ENCODE measurements around the gene TRIM24. TPM values are rescaled to one million over a fixed set of nuclear protein-coding genes. Genes with fewer than 3 reads are reported as not detected.

Gene TRIM24
- total and polyA plus RNA-seq, 4 experiments from 2014 or later, result 3.1 to 15.2 (median 12.4) TPM

DNA sequence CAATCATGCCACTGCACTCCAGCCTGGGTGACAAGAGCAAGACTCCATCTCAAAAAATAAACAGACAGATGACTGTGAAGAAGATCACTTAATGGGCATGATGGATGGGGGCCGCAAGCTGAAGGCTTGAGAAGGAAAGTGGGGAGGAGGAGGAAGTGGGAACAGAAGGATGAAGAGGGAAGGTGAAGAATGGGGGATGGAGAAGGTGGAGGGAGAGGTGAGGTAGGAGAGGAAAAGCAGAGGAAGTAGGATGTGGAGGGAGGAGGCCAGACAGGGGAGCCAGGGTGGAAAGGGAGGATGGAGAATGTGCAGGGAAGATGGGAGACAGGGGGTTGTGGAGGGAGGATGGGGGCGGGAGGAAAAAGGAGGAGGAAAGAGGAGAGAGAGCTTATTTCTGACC, 172.3 kb downstream of the TRIM24 start:
- no peaks in the 10 kb centered on the region for H3K36me3 Mint-ChIP-seq
- ChIA-PET POLR2A (ENCODE audit: partially characterized antibody) (no interaction called here), CTCF (ENCODE audit: partially characterized antibody) (no interaction called here)
- H3K27me3 Mint-ChIP-seq, result peaks cover 6% of the 10 kb centered on the region in 2 donors
- Histone ChIP-seq H3K27ac (ENCODE audit: low read depth, low read length) (no peak overlapping the region), H3K36me3 (ENCODE audit: insufficient read depth, low read length) (no peaks in the 10 kb centered on the region), H3K9me3 (ENCODE audit: control insufficient read depth in 1 of 2, low read length in 2 of 2) (no peaks in the 10 kb centered on the region), H3K4me3 (ENCODE audit: low read length in 2 of 2) (no peak overlapping the region), H3K4me1 (ENCODE audit: insufficient read depth, low read length) (no peaks in the 10 kb centered on the region), H3K27me3 (ENCODE audit: insufficient read depth, low read length) (no peaks in the 10 kb centered on the region)
- no peak for DNase-seq
- peaks cover 0 to 2% (median 0%) of the 10 kb centered on the region in 4 donors for H3K4me1 Mint-ChIP-seq
- H3K9me3 Mint-ChIP-seq, result no peaks in the 10 kb centered on the region
- intact Hi-C loops (cut with micrococcal nuclease), result no loop called here
- H3K4me3 Mint-ChIP-seq, result no peak overlapping the region
- no peak overlapping the region for H3K27ac Mint-ChIP-seq

DNA sequence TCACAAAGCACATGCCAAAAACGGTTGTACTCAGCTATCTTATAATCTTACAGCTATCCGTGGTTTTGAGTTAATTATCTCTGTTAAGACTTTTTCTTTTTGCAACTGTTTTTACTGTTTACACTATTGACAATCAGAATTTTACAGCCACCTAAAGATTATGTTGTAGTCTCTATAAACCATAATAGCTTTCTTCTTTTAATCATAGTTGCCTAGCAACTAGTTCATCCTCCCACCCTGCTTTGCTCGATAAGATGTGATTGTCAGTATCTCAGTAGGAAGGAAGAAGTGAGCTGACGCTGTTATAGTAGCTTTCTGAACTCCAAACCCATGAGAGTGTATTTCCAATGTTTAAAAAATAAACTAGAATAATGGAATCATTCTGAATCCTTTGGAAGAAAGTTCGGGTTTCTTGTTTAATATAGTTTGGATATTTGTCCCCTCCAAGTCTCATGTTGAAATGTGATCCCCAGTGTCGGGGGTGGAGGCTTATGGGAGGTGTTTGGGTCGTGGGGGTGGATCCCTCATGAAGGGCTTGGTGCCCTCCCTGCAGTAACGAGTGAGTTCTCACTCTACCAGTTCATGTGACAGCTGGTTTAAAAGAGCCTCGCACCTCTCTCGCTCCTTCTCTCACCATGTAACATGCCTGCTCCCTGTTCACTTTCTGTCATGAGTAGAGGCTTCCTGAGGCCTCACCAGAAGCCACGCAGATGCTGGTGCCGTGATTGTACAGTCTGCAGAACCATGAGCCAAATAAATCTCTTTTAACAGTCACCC, 173.0 kb downstream of the TRIM24 start:
- intact Hi-C loops (cut with micrococcal nuclease), result no loop called here
- H3K27me3 ChIP-seq (ENCODE audit: insufficient read depth, low read length), result no peaks in the 10 kb centered on the region
- no peak overlapping the region for H3K27ac ChIP-seq (ENCODE audit: low read depth, low read length)
- no peaks in the 10 kb centered on the region for H3K9me3 ChIP-seq (ENCODE audit: control insufficient read depth in 1 of 2, low read length in 2 of 2)
- no peak overlapping the region for H3K4me3 ChIP-seq (ENCODE audit: low read length in 2 of 2)
- peaks cover 0 to 2% (median 0%) of the 10 kb centered on the region in 4 donors for H3K4me1 Mint-ChIP-seq
- H3K4me1 ChIP-seq (ENCODE audit: insufficient read depth, low read length), result no peaks in the 10 kb centered on the region
- DNase-seq, result no peak
- POLR2A ChIA-PET (ENCODE audit: partially characterized antibody), result no interaction called here
- CTCF ChIA-PET (ENCODE audit: partially characterized antibody), result no interaction called here
- H3K4me3 Mint-ChIP-seq, result no peak overlapping the region
- H3K36me3 ChIP-seq (ENCODE audit: insufficient read depth, low read length), result no peaks in the 10 kb centered on the region
- no peaks in the 10 kb centered on the region for H3K36me3 Mint-ChIP-seq
- H3K27ac Mint-ChIP-seq, result no peak overlapping the region
- H3K27me3 Mint-ChIP-seq, result peaks cover 6% of the 10 kb centered on the region in 2 donors
- no peaks in the 10 kb centered on the region for H3K9me3 Mint-ChIP-seq

Other genes with a start within 250 kb of the TRIM24 start
- not detected for gene SVOPL, start 241.1 kb downstream of the TRIM24 start, total RNA-seq
- not detected for gene SVOPL, start 241.1 kb downstream of the TRIM24 start, polyA plus RNA-seq